Measurements from ENCODE around the gene NKAP. TPM values are rescaled to one million over a fixed set of nuclear protein-coding genes. Genes with fewer than 3 reads are reported as not detected.

The NKAP gene
- total and polyA plus RNA-seq, 2 of the 8 experiments (the other 6 are each of a cell fraction or from before 2014, with no cell fraction given) = 2.8 to 7.1 TPM

DNA sequence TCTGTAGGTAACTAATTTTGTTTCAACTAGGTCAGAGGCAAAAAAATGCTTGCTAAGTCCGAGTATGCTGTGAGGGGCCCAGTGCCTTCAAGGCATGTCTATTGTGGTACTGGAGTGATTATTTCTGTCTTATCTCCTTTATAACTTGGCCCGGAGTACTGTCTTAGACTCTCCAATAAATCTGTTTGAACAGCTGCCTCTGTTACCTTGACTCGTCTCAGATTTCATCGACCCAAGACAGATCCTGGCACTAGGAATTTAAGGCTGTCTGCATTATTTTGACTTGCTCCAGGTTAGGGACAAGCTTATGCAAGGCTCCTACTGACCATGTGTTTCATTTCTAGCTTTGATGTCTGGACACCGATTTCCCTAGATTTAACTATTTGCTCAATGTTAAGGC is 41.1 kb upstream of the NKAP start:
- peaks cover 0 to 4% (median 0%) of the 10 kb centered on the region in 4 experiments; a peak in 1 of 7 replicates for H3K4me1 ChIP-seq (replicated peaks in 1 of 4; ENCODE audit: control insufficient read depth in 3 of 4, insufficient read depth in 4 of 4, low read length in 3 of 4)
- no peaks in the 10 kb centered on the region for H4K20me1 ChIP-seq (replicated peaks in 1 of 2; ENCODE audit: control insufficient read depth in 1 of 2, insufficient read depth in 2 of 2, low read length in 2 of 2)
- peaks cover 13 to 25% (median 19%) of the 10 kb centered on the region in 4 experiments for H3K27me3 ChIP-seq (replicated peaks in 1 of 4; ENCODE audit: control insufficient read depth in 3 of 4, extremely low read depth in 1 of 4, insufficient read depth in 3 of 4, low read length in 3 of 4)
- H2AK5ac ChIP-seq (ENCODE audit: low read depth, low read length) = no peak overlapping the region
- ChIA-PET CTCF (ENCODE audit: partially characterized antibody) (no interaction called here), POLR2A (ENCODE audit: partially characterized antibody) (no interaction called here)
- H3K9me3 ChIP-seq (ENCODE audit: insufficient read depth in 2 of 2, low read depth in 1 of 2, low read length in 1 of 2) = no peaks in the 10 kb centered on the region
- TF ChIP-seq SP4 (IDR thresholded peaks at IDR 0.05; ENCODE audit: low read length) (no peak), TEAD4 (IDR thresholded peaks at IDR 0.05; ENCODE audit: low read depth, low read length) (no peak), SRF (IDR thresholded peaks at IDR 0.05; ENCODE audit: low read depth, low read length) (no peak), BRCA1 (IDR thresholded peaks at IDR 0.05; ENCODE audit: low read depth, low read length) (no peak), JUN (IDR thresholded peaks at IDR 0.05; ENCODE audit: low read depth, low read length) (no peak), SP1 (IDR thresholded peaks at IDR 0.05; ENCODE audit: low read depth, low read length) (no peak), SIN3A (conservative IDR thresholded peaks at IDR 0.05 in 1 of 2, IDR thresholded peaks at IDR 0.05 in 1 of 2; ENCODE audit: low read depth in 1 of 2, low read length in 2 of 2) (no peak), CREB1 (IDR thresholded peaks at IDR 0.05) (no peak), HDAC6 (IDR thresholded peaks at IDR 0.05; ENCODE audit: low read depth, low read length) (no peak), EZH2 (IDR thresholded peaks at IDR 0.05; ENCODE audit: low read depth, low read length, severe bottlenecking) (no peak)
- no peaks in the 10 kb centered on the region for H3K79me1 ChIP-seq (ENCODE audit: low read depth, low read length)
- no peak overlapping the region for H4K91ac ChIP-seq (replicated peaks; ENCODE audit: insufficient read length, low read length)
- H2BK120ac ChIP-seq (replicated peaks; ENCODE audit: low read depth, low read length) = no peak overlapping the region
- 71% methylated on average over 5 of the region's 5 CpGs; no CpG with 5 or more reads in 1 of the 2 experiments for WGBS, 2 experiments (ENCODE audit: extremely low coverage in 1 of 2, insufficient coverage in 1 of 2, insufficient read length in 1 of 2, insufficient replicate concordance in 2 of 2, low coverage in 1 of 2, low lambda C conversion rate in 2 of 2, missing lambda C conversion rate in 1 of 2)
- DNase-seq (ENCODE audit: low read depth in 1 of 2, low spot score in 2 of 2) (no peak), FAIRE-seq (no peak)
- no peak overlapping the region for H2BK5ac ChIP-seq (ENCODE audit: low read depth, low read length)
- no peak overlapping the region for H4K8ac ChIP-seq (ENCODE audit: extremely low read depth, insufficient read depth, low read length)
- H3K4me3 ChIP-seq (ENCODE audit: extremely low read depth in 1 of 4, insufficient read depth in 2 of 4, low read depth in 3 of 4, low read length in 4 of 4) = no peak overlapping the region
- H2BK20ac ChIP-seq (ENCODE audit: low read length) = no peak overlapping the region
- no peaks in the 10 kb centered on the region for H3K79me2 ChIP-seq (ENCODE audit: control insufficient read depth in 1 of 2, insufficient read depth in 2 of 2, low read length in 2 of 2)
- no peak overlapping the region for H3K4ac ChIP-seq (replicated peaks; ENCODE audit: insufficient read length, low read depth, low read length)
- H3K23me2 ChIP-seq (ENCODE audit: low read depth, low read length) = no peaks in the 10 kb centered on the region
- no peak overlapping the region for H3K23ac ChIP-seq (ENCODE audit: insufficient read length)
- no peaks in the 10 kb centered on the region for H3K36me3 ChIP-seq (ENCODE audit: control insufficient read depth in 2 of 4, insufficient read depth in 4 of 4, low read length in 3 of 4)
- H2BK15ac ChIP-seq (ENCODE audit: low read length) = no peak overlapping the region
- H3K27ac ChIP-seq (ENCODE audit: low read depth, low read length) = no peak overlapping the region
- no peak overlapping the region for H3K4me2 ChIP-seq (ENCODE audit: insufficient read depth in 1 of 2, low read depth in 2 of 2, low read length in 2 of 2)
- H3K9ac ChIP-seq (replicated peaks in 1 of 4; ENCODE audit: extremely low read depth in 1 of 4, low read depth in 3 of 4, low read length in 3 of 4) = no peak overlapping the region
- H3K14ac ChIP-seq (ENCODE audit: insufficient read length) = no peak overlapping the region
- H4K5ac ChIP-seq (ENCODE audit: insufficient read length, low read depth, low read length) = no peak overlapping the region
- H2AFZ ChIP-seq (ENCODE audit: low read length) = no peak overlapping the region
- H3K18ac ChIP-seq (ENCODE audit: extremely low read depth, low read length) = no peak overlapping the region
- no peak overlapping the region for H2BK12ac ChIP-seq (ENCODE audit: low read depth, low read length)
- H3K56ac ChIP-seq (replicated peaks; ENCODE audit: insufficient read length, low read depth, low read length) = no peak overlapping the region

Measured in H1 (cell line).